Kidney (tissue), 14 donors: ENCODE results near the gene PDXP. TPM values are rescaled to one million over a fixed set of nuclear protein-coding genes. Genes with fewer than 3 reads are reported as not detected.

ENCODE experiments used
- DNase-seq, 5 donors: peaks; one replicate each; pipeline ENCODE4 v3.0.0-alpha.2; 2013 to 2020
- FAIRE-seq: peaks from 2 replicates; lab custom pipeline; 2012; peaks lifted over from hg19 to GRCh38; lab: Jason Lieb, UNC
- H3K27ac ChIP-seq, 2 donors: one replicate each; pipeline ENCODE4 v1.7.0; 2013; ENCODE audit warnings: low read depth in 2 of 2, low read length in 2 of 2, inconsistent platforms in 1 of 2
- H3K27me3 ChIP-seq: one replicate; pipeline ENCODE4 v1.7.1; 2013; ENCODE audit warnings: low read length, inconsistent platforms; ENCODE audit not compliant: control insufficient read depth, insufficient read depth
- H3K36me3 ChIP-seq, 3 donors: one replicate each; pipeline versions ENCODE4 v1.7.0 to v1.7.1; 2013; ENCODE audit warnings: low read length in 3 of 3, control low read depth in 1 of 3, inconsistent platforms in 1 of 3; ENCODE audit not compliant: insufficient read depth in 3 of 3, control insufficient read depth in 2 of 3
- H3K4me1 ChIP-seq, 3 donors: one replicate each; pipeline versions ENCODE4 v1.7.0 to v1.7.1; 2013; ENCODE audit warnings: low read length in 3 of 3, inconsistent platforms in 1 of 3, low read depth in 1 of 3; ENCODE audit not compliant: control insufficient read depth in 2 of 3, insufficient read depth in 2 of 3
- H3K4me3 ChIP-seq, 3 donors: one replicate each; pipeline versions ENCODE4 v1.7.0 to v1.8.1; 2013; ENCODE audit warnings: low read length in 3 of 3, control low read depth in 1 of 3, inconsistent platforms in 1 of 3
- H3K9ac ChIP-seq, 3 donors: one replicate each; pipeline versions ENCODE4 v1.7.0 to v1.7.1; 2013; ENCODE audit warnings: low read length in 3 of 3, control low read depth in 1 of 3, inconsistent platforms in 1 of 3
- H3K9me3 ChIP-seq, 3 donors: one replicate each; pipeline versions ENCODE4 v1.7.0 to v1.7.1; 2013; ENCODE audit warnings: low read length in 3 of 3, control low read depth in 1 of 3, inconsistent platforms in 1 of 3; ENCODE audit not compliant: control insufficient read depth in 2 of 3, insufficient read depth in 1 of 3
- intact Hi-C: fragments of 100-400 bp; cut with DNase I; formaldehyde crosslinking; loops from one replicate; pipeline ENCODE4 v1.11.1; 2022
- polyA plus RNA-seq: library from polyadenylated mRNA; stranded (reverse); fragments of 350-450 nt; fragmentation: Illumina TruSeq; extraction: RNeasy Lipid Tissue Mini Kit (QIAGEN cat#74804); gene quantifications from one replicate; pipeline ENCODE4 v1.2.3, GENCODE V29; 2014; ENCODE audit warnings: low read depth, low replicate concordance; ENCODE audit not compliant: insufficient read depth
- total RNA-seq: library from RNA; stranded (reverse); fragmentation: NEBNext Ultra II Directional; extraction: Animal tissue kit (Norgen Biotek cat#: 25700); gene quantifications from one replicate; pipeline ENCODE4 v1.2.1, GENCODE V29; 2021
- TF ChIP-seq, protein P1 (sequence below): IDR thresholded peaks from 3 replicates; pipeline ENCODE4 v1.5.1; 2012; ENCODE audit warnings: mild to moderate bottlenecking, moderate library complexity, borderline replicate concordance; ENCODE audit not compliant: insufficient read depth; ENCODE audit errors: extremely low read depth
- donor health status: control.
- donor health status: control.
- donor health status: control.
- donor health status: control.
- donor health status: control.
- donor health status: DM: yes; HTN: yes; CAD: no.
- donor health status: Normal renal cell carcinoma (clear cell type).

PDXP gene
- total and polyA plus RNA-seq, 2 donors from 2014 or later, result 6.3 to 29.6 TPM

DNA sequence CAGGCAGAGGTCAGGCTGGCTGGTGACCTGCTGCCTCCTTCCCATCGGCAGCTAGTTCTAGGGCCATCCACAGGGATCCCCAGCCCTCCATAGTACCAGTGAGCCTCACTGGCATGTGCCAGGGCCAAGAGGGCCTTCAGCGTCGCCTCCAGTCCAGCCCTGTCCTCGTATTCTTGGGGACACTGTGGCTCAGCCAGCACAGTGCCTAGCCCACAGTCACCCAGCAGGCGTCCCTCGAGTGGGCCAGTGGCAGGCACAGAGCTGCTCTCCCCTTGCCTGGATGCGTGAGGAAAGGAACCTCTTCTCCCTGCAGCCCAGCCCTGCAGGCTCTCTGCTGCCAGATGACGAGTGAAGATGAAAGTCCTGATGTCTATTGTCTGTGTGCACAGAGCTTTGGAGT lies 29.7 kb upstream of the PDXP start:
- H3K9me3 ChIP-seq, result no peaks in the 10 kb centered on the region
- no peak overlapping the region for H3K9ac ChIP-seq
- no peak overlapping the region for H3K4me3 ChIP-seq
- intact Hi-C loops, result no loop called here
- no peak for DNase-seq
- H3K36me3 ChIP-seq, result peaks cover 0 to 6% (median 2%) of the 10 kb centered on the region in 3 donors
- TF ChIP-seq, protein P1, sequence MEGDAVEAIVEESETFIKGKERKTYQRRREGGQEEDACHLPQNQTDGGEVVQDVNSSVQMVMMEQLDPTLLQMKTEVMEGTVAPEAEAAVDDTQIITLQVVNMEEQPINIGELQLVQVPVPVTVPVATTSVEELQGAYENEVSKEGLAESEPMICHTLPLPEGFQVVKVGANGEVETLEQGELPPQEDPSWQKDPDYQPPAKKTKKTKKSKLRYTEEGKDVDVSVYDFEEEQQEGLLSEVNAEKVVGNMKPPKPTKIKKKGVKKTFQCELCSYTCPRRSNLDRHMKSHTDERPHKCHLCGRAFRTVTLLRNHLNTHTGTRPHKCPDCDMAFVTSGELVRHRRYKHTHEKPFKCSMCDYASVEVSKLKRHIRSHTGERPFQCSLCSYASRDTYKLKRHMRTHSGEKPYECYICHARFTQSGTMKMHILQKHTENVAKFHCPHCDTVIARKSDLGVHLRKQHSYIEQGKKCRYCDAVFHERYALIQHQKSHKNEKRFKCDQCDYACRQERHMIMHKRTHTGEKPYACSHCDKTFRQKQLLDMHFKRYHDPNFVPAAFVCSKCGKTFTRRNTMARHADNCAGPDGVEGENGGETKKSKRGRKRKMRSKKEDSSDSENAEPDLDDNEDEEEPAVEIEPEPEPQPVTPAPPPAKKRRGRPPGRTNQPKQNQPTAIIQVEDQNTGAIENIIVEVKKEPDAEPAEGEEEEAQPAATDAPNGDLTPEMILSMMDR, result no peak
- no peak overlapping the region for H3K27ac ChIP-seq
- H3K4me1 ChIP-seq, result peaks cover 0 to 13% (median 3%) of the 10 kb centered on the region in 3 donors
- FAIRE-seq, result no peak
- no peaks in the 10 kb centered on the region for H3K27me3 ChIP-seq

DNA sequence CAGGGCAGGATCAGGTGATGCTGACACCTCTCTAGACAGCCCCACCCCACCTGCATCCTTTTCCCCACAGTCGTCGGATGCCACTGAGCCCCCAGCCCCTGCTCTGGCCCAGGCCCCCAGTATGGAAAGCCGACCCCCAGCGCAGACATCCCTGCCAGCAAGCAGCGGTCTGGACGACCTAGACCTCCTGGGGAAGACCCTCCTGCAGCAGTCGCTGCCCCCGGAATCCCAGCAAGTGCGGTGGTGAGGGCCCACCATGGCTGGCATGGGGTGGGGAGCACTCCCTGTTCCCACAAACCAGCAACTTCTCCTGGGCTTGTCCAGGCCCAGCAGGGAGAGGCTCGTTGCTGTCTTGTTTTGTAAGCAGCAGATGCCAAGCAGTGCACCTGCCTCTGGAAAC lies 28.6 kb upstream of the PDXP start:
- intact Hi-C loops, result no loop called here
- no peak overlapping the region for H3K4me3 ChIP-seq
- H3K27me3 ChIP-seq, result no peaks in the 10 kb centered on the region
- peaks cover 5 to 23% (median 12%) of the 10 kb centered on the region in 3 donors for H3K4me1 ChIP-seq
- peak in 1 of 5 donors; percentile 44 for DNase-seq
- H3K9me3 ChIP-seq, result no peaks in the 10 kb centered on the region
- TF ChIP-seq, protein P1, result no peak
- no peak for FAIRE-seq
- H3K9ac ChIP-seq, result no peak overlapping the region
- H3K27ac ChIP-seq, result no peak overlapping the region
- H3K36me3 ChIP-seq, result peaks cover 0 to 6% (median 0%) of the 10 kb centered on the region in 3 donors

DNA sequence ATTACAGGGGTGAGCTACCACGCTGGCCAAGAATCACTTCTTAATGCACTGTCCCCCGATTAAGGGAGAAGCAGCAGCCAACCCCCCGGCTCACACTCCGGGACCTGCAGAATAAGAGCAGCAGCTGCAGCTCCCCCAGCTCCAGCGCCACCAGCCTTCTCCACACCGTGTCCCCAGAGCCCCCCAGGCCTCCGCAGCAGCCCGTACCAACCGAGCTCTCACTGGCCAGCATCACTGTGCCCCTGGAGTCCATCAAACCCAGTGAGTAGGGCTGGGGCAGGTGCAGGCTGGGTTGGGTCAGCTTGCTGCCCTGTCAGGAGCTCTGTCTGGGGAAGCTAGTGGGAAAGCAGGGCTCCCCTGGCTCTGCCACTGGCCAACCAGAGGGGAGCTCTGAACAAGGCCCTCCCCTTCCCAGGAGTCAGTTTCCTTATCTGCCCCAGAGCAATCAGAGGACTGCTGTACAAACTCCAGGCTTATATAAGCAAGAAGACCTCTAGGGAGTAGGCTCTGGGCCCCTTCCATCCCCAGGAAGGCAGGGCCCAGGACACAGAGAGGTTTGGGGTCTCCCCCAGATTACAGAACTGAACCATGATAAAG lies 27.6 kb upstream of the PDXP start:
- TF ChIP-seq, protein P1, result no peak
- no peak overlapping the region for H3K4me3 ChIP-seq
- DNase-seq (peak in 1 of 5 donors; percentile 35), FAIRE-seq (no peak)
- H3K27ac ChIP-seq, result peak overlapping the region in 1 of 2 donors; percentile 49
- peaks cover 5 to 22% (median 12%) of the 10 kb centered on the region in 3 donors for H3K4me1 ChIP-seq
- H3K36me3 ChIP-seq, result peaks cover 0 to 6% (median 0%) of the 10 kb centered on the region in 3 donors
- no peaks in the 10 kb centered on the region for H3K27me3 ChIP-seq
- no peaks in the 10 kb centered on the region for H3K9me3 ChIP-seq
- H3K9ac ChIP-seq, result no peak overlapping the region
- intact Hi-C loops, result no loop called here
